Caco-2 (cell line): ENCODE results near the gene MGA. TPM values are rescaled to one million over a fixed set of nuclear protein-coding genes. Genes with fewer than 3 reads are reported as not detected.

ENCODE experiments used
- BruUV-seq: library from RNA; stranded (reverse); fragments of 400-500 nt; replicated peaks from 2 replicates; lab custom pipeline; 2021; lab: Mats Ljungman, UMichigan
- CTCF ChIA-PET: fragments of 300-600 bp; sonication (Branson Sonifier 250); formaldehyde crosslinking; loops from one replicate; lab custom pipeline; 2022; ENCODE audit warnings: antibody characterized with exemption; lab: Charles Lee
- POLR2A ChIA-PET: fragments of 300-600 bp; sonication (Branson Sonifier 250); formaldehyde crosslinking; loops from one replicate; lab custom pipeline; 2022; ENCODE audit warnings: antibody characterized with exemption; lab: Charles Lee
- DNase-seq, 2 experiments: peaks; one replicate each; pipeline versions ENCODE4 v3.0.0 to v3.0.0-alpha.2; 2020 to 2022
- H3K27me3 ChIP-seq: replicated peaks from 2 replicates; pipeline ENCODE4 v1.6.0; 2011; ENCODE audit warnings: low read length; ENCODE audit not compliant: control insufficient read depth, insufficient read depth
- H3K36me3 ChIP-seq: 2 replicates; pipeline ENCODE4 v1.5.1; 2011; ENCODE audit warnings: low read length; ENCODE audit not compliant: control insufficient read depth, insufficient read depth
- H3K4me1 ChIP-seq: fragments of 250-450 bp; sonication (Bioruptor Pico); 2 replicates; pipeline ENCODE4 v1.5.1; 2020; ENCODE audit warnings: mild to moderate bottlenecking
- H3K4me3 ChIP-seq: 2 replicates; pipeline ENCODE4 v1.5.1; 2011; ENCODE audit warnings: low read depth, mild to moderate bottlenecking, control low read depth, low read length
- H3K9me3 ChIP-seq: fragments of 250-450 bp; sonication (Bioruptor Pico); 2 replicates; pipeline ENCODE4 v1.5.1; 2020; ENCODE audit warnings: mild to moderate bottlenecking, moderate library complexity
- H3K27ac Mint-ChIP-seq: one replicate; pipeline ENCODE4 v1.8.0; 2022; ENCODE audit warnings: mixed read lengths; ENCODE audit not compliant: unreplicated experiment
- H3K27me3 Mint-ChIP-seq: one replicate; pipeline ENCODE4 v1.8.0; 2022; ENCODE audit warnings: mixed read lengths; ENCODE audit not compliant: insufficient read depth, unreplicated experiment
- H3K36me3 Mint-ChIP-seq: one replicate; pipeline ENCODE4 v1.8.0; 2022; ENCODE audit warnings: mild to moderate bottlenecking, mixed read lengths; ENCODE audit not compliant: insufficient read depth, unreplicated experiment
- H3K4me1 Mint-ChIP-seq: one replicate; pipeline ENCODE4 v1.8.0; 2022; ENCODE audit warnings: low read depth, mixed read lengths; ENCODE audit not compliant: unreplicated experiment
- H3K4me3 Mint-ChIP-seq: one replicate; pipeline ENCODE4 v1.8.0; 2022; ENCODE audit warnings: mild to moderate bottlenecking, moderate library complexity, mixed read lengths; ENCODE audit not compliant: unreplicated experiment
- H3K9me3 Mint-ChIP-seq: one replicate; pipeline ENCODE4 v1.8.0; 2022; ENCODE audit warnings: mixed read lengths; ENCODE audit not compliant: unreplicated experiment
- intact Hi-C: fragments of 100-400 bp; cut with micrococcal nuclease; formaldehyde crosslinking; loops from one replicate; pipeline ENCODE4 v1.10.0; 2022; ENCODE audit not compliant: unreplicated experiment
- total RNA-seq: library from RNA; stranded (reverse); gene quantifications from 2 replicates; pipeline ENCODE4 v1.2.3, GENCODE V29; 2022
- TF ChIP-seq, protein P1 (sequence below), 2 experiments: fragments of 200-600 bp in 1 of 2; IDR thresholded peaks; 1 replicate in 1 of 2; 2 replicates in 1 of 2; pipeline versions ENCODE4 v1.5.1 to v1.8.0; 2011 to 2022; ENCODE audit warnings: antibody characterized with exemption in 1 of 2, control low read depth in 1 of 2, inconsistent platforms in 1 of 2, low read depth in 1 of 2, low read length in 1 of 2, mild to moderate bottlenecking in 1 of 2, moderate library complexity in 1 of 2; ENCODE audit not compliant: insufficient read depth in 1 of 2, severe bottlenecking in 1 of 2, unreplicated experiment in 1 of 2

Gene MGA
- total RNA-seq, 1 experiment from 2014 or later, result 59.6 TPM

DNA sequence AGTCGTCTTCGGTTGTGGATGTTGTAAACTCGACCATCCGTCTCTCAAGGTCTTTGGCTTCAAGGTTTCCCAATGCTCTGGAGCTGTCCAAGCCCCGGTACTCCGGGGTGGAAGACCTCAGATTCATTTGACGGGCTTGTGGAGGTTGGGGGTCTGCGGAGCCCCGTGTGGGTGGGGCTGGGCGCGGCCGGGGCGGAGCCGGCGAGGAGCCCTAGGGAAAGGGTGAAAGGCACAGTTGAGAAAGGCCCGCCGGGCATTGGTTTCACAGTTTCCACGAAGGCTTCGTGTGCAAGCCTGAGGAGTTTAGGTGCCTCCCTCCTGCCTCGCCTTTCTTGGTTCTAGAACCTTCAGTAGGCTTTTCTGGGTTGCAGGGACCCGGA, 360 bp upstream of the MGA start:
- peaks cover 22% of the 10 kb centered on the region for H3K4me1 Mint-ChIP-seq
- DNase-seq, result no peak
- H3K27me3 ChIP-seq, result no peaks in the 10 kb centered on the region
- no peaks in the 10 kb centered on the region for H3K36me3 ChIP-seq
- H3K27ac Mint-ChIP-seq, result peak overlapping the region; percentile 88
- TF ChIP-seq, protein P1, sequence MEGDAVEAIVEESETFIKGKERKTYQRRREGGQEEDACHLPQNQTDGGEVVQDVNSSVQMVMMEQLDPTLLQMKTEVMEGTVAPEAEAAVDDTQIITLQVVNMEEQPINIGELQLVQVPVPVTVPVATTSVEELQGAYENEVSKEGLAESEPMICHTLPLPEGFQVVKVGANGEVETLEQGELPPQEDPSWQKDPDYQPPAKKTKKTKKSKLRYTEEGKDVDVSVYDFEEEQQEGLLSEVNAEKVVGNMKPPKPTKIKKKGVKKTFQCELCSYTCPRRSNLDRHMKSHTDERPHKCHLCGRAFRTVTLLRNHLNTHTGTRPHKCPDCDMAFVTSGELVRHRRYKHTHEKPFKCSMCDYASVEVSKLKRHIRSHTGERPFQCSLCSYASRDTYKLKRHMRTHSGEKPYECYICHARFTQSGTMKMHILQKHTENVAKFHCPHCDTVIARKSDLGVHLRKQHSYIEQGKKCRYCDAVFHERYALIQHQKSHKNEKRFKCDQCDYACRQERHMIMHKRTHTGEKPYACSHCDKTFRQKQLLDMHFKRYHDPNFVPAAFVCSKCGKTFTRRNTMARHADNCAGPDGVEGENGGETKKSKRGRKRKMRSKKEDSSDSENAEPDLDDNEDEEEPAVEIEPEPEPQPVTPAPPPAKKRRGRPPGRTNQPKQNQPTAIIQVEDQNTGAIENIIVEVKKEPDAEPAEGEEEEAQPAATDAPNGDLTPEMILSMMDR (IDR thresholded peaks at IDR 0.05; ENCODE audit: insufficient read depth in 1 of 2, low read depth in 1 of 2, low read length in 1 of 2, severe bottlenecking in 1 of 2, unreplicated experiment in 1 of 2), result no peak
- no peaks in the 10 kb centered on the region for H3K27me3 Mint-ChIP-seq
- no peaks in the 10 kb centered on the region for H3K9me3 Mint-ChIP-seq
- ChIA-PET CTCF (interaction anchor here (0.6 to 1.5 kb wide), 10 partner anchors 29 to 194 kb away, joined by 3 to 8 read pairs (median 4); partner anchors contain the start of gene MAPKBP1), POLR2A (interaction anchor here (1.7 to 3.1 kb wide), 2 partner anchors 38 to 75 kb away, joined by 15 to 19 read pairs; no protein-coding TSS in a partner anchor)
- no peaks in the 10 kb centered on the region for H3K9me3 ChIP-seq
- BruUV-seq, result TSS peak; percentile 77
- peak overlapping the region; percentile 92 for H3K4me3 Mint-ChIP-seq
- H3K4me3 ChIP-seq, result peak overlapping the region; percentile 87
- H3K4me1 ChIP-seq, result peaks cover 18% of the 10 kb centered on the region
- intact Hi-C loops, result loop anchor here (1.0 to 5.0 kb wide), 3 partner anchors 39 to 93 kb away; no protein-coding TSS in a partner anchor
- H3K36me3 Mint-ChIP-seq, result peaks cover 32% of the 10 kb centered on the region

DNA sequence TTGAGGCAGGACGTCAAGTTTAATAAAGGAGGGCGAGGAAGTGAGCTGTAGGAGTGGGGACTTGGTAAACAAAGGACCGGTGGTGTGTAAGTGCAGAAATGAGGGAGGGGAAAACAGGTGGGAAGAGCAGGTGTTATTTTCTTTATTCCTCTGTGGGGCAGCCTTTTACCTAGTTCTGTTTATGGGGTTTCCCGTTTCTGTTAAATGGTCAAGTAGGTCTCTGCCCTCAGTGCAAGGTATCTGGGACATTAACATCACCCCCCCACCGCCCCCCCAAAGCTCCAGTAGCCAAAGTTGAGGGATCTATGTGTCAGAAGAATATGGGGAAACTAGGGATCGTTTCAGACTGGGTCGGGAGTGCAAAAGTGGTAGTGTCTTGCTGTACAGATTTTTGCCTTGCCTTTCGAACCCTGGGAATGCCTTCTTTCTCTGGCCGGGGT, 893 bp downstream of the MGA start:
- Histone ChIP-seq H3K4me3 (peak overlapping the region; percentile 87), H3K36me3 (no peaks in the 10 kb centered on the region), H3K9me3 (no peaks in the 10 kb centered on the region), H3K27me3 (no peaks in the 10 kb centered on the region), H3K4me1 (peaks cover 16% of the 10 kb centered on the region)
- CTCF ChIA-PET, result interaction anchor here (0.6 to 1.5 kb wide), 11 partner anchors 32 to 195 kb away, joined by 3 to 8 read pairs (median 4); partner anchors contain the start of gene MAPKBP1
- no TSS peak for BruUV-seq
- Mint-ChIP-seq H3K27ac (peak overlapping the region; percentile 88), H3K4me1 (peaks cover 17% of the 10 kb centered on the region), H3K36me3 (peaks cover 26% of the 10 kb centered on the region), H3K9me3 (no peaks in the 10 kb centered on the region), H3K27me3 (no peaks in the 10 kb centered on the region), H3K4me3 (peak overlapping the region; percentile 92)
- POLR2A ChIA-PET, result interaction anchor here (0.7 to 3.1 kb wide), 4 partner anchors 39 to 329 kb away, joined by 3 to 19 read pairs (median 10); partner anchors contain the start of genes NUSAP1 and OIP5
- intact Hi-C loops, result loop anchor here (5.0 kb wide), 1 partner anchor 94 kb away; no protein-coding TSS in a partner anchor
- DNase-seq, result no peak
- TF ChIP-seq, protein P1 (IDR thresholded peaks at IDR 0.05; ENCODE audit: insufficient read depth in 1 of 2, low read depth in 1 of 2, low read length in 1 of 2, severe bottlenecking in 1 of 2, unreplicated experiment in 1 of 2), result no peak

DNA sequence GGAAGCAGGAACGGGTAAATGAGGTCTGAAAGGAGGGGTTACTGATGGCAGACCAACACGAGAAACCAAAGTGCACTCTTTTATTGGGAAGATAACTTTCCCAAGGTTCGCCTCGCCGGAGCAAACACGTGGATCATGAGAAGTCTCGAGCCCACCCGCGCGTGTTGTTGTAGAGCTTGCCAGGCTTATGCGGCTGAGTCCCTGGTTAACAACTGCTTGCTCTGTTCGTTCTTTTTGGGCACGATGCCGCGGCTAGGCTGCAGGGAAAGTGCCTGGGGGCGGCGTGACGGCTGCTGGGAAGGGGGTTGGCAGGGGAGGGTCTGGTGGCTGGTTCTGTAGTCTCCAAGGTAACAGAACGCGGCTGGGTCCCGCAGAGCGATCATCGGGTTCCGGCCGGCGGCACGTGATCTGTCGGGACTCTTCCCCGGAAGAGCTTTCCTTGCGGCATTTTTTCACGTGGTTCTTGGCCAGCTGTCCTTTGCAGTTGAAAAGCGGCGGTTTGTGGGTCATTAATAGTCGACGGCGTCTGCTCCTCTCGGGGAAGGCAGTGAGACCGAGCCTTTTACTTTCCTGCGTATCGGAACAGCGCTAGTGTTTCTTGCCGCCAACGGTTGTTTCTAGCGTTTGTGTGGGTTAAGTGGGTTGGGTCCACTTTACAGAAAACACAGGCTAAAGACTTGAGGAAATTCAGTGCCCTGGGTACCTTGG, 1.5 kb downstream of the MGA start:
- no peaks in the 10 kb centered on the region for H3K27me3 Mint-ChIP-seq
- peak overlapping the region; percentile 92 for H3K4me3 Mint-ChIP-seq
- no TSS peak for BruUV-seq
- peak overlapping the region; percentile 88 for H3K27ac Mint-ChIP-seq
- H3K4me1 Mint-ChIP-seq, result peaks cover 17% of the 10 kb centered on the region
- TF ChIP-seq, protein P1 (IDR thresholded peaks at IDR 0.05; ENCODE audit: insufficient read depth in 1 of 2, low read depth in 1 of 2, low read length in 1 of 2, severe bottlenecking in 1 of 2, unreplicated experiment in 1 of 2), result no peak
- peak; percentile 74 to 76 for DNase-seq
- Histone ChIP-seq H3K4me1 (peaks cover 21% of the 10 kb centered on the region), H3K36me3 (no peaks in the 10 kb centered on the region), H3K27me3 (no peaks in the 10 kb centered on the region), H3K4me3 (peak overlapping the region; percentile 87), H3K9me3 (no peaks in the 10 kb centered on the region)
- no peaks in the 10 kb centered on the region for H3K9me3 Mint-ChIP-seq
- H3K36me3 Mint-ChIP-seq, result peaks cover 25% of the 10 kb centered on the region
- ChIA-PET POLR2A (interaction anchor here (0.7 to 3.1 kb wide), 3 partner anchors 40 to 107 kb away, joined by 4 to 19 read pairs (median 15); no protein-coding TSS in a partner anchor), CTCF (interaction anchor here (0.6 to 1.5 kb wide), 4 partner anchors 33 to 111 kb away, joined by 4 to 5 read pairs (median 4); no protein-coding TSS in a partner anchor)
- intact Hi-C loops, result loop anchor here (5.0 kb wide), 1 partner anchor 94 kb away; no protein-coding TSS in a partner anchor
